ENCODE results near the gene ST14.
A peak's percentile ranks its signal among the peaks of the same experiment; 100 is the strongest.
"Not testable (repeated sequence)": the region's sequence is repeated elsewhere in the genome, so short reads cannot be mapped to it uniquely, and the experiment has no call there.

ST14 gene

DNA sequence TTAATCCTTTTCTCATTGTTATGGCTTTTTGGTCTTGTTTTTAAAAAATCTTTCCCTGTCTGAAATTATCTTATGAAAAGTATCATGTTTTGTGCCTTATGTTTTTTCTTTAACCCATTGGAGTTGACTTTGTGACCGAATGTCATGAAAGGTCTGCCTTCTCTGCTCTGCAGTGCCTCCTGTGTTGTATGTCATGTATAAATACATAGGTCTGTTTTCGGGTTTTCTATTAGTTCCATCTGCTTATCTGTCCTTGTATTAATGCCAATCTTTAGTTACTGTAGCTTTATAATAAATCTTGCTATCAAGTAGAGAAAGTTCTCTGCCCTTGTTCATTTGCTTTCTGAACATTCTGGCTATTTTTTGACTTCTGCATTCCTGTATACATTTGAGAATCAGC is 82.1 kb downstream of the ST14 start:
- peak in 1 of 2 experiments; percentile 15 for DNase-seq

DNA sequence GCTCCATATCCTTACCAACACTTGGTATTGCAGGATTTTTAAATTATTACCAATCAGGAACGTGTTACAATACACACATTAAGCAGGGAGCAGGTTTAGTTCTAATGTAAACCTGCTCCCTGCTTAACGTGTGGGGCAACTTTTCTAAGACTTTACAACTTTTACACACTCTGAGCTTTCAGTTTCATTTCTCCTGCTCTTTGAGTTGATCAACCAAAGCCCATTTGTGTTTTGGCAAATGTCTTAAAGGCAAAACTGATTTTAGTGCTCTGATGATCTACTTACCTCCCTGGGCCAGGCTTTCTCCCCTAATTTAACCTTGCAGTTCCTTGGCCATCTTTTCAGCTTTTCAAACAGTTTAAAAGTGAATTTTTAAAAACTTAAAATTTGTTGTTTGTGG is 84.2 kb downstream of the ST14 start:
- DNase-seq, result no peak

DNA sequence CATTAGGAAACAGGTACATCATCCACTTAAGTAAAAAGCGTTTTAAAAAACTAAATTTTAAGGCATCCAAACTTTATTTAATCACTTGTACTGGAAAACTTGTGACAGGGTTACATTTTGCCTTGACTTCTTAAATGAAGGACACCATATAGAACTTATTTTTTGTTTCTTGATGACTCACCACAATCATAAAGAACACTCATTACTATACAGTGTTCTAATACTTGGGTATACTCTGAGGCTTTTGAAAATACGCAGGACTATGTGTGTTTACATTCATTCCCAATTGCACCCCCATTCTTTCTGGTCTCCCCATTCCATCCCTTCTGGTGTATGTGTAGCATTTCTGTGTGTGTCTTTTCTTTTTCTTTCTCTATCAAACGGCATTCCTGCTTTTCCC is 85.3 kb downstream of the ST14 start:
- DNase-seq, result no peak

DNA sequence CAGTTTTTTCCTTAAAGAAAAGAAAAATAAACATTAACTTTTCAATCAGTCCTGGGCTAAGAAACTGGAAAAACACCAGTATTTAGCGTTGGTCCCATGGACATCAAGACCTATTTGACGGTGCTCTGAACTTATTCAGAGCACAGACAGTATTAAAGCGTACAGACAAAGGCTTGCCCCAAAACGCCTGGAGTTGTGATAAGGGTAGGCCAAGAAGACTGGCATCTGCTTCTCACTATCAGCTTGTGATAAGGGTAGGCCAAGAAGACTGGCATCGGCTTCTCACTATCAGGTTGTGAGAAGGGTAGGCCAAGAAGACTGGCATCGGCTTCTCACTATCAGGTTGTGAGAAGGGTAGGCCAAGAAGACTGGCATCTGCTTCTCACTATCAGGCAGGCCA is 85.8 kb downstream of the ST14 start:
- not testable (repeated sequence) for DNase-seq

DNA sequence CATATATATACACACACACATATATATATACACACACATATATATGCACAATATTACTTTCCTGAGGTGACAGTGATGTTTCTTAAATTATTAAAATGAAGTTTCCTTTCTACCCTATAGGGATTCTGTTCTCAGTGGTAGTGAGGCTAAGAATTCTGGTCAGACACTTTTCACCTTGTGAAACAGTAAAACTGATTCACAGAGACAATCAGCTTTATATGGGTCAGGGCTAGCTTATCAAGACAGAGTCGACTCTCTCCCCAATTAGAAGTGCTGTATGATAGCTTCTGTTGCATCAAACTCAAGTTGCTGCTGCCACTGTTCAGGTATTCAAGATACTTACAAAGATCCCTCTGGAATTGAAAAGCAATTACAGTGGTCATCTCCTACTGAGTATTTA is 86.7 kb downstream of the ST14 start:
- DNase-seq, result no peak

DNA sequence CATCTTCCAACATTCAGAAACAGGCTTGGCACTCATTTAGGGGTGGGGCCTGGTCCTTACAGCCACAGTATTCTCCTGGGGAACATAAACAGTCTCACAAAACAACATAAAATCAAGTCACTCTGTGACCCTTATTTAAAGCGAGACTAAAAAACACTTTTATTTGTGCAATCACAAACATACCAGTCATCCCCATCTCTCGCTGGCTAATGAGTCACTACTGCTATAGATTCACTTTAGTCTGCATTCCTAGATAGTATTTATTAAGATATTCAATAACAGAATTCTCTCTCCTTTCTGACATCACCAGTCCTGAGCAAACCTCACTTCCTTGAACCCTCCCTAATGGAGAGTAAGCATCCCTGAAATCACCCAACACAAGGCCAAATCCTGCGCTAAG is 87.2 kb downstream of the ST14 start:
- DNase-seq, result no peak

DNA sequence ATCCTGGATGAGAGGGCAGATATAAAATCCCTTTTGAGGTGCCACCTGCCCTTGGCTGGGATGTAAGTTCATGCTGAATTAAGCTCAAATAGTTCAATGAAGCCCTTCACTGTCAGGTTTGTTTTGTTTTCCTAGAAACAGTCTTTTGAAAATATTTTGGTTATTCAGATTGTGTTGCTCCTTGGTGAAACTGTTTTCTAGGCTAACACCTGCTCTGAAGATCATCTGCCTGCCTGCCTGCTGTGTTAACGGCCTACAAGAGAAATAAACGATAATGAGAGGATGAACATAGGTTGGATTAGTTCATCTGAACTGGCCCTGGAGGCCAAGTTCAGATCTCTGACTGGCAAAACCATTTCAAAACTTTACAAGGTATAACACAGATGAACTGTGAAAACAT is 87.7 kb downstream of the ST14 start:
- DNase-seq, result no peak

DNA sequence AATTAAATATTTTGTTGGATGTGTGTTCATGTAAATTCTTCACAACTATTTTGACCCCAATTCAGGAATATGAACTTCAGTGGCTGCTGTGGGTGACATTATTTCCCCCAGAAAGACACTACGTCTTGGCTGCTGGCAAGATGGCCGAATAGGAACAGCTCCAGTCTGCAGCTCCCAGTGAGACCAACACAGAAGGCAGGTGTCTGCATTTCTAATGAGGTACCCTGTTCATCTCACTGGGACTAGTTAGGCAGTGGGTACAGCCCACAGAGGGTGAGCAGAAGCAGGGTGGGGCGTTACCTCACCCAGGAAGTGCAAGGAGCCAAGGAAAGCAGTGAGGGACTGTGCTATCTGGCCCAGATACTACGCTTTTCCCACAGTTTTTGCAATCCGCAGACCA is 89.8 kb downstream of the ST14 start:
- no peak for DNase-seq

DNA sequence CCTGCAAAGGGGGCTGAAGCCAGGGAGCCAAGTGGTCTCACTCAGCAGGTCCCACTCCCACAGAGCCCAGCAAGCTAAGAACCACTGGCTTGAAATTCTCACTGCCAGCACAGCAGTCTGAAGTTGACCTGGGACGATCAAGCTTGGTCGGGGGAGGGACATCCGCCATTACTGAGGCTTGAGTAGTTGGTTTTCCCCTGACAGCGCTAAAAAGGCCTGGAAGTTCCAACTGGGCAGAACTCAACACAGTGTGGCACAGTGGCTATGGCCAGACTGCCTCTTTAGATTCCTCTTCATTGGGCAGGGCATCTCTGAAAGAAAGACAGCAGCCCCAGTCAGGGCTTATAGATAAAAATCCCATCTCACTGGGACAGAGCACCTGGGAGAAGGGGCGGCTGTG is 90.3 kb downstream of the ST14 start:
- DNase-seq, result not testable (repeated sequence)

DNA sequence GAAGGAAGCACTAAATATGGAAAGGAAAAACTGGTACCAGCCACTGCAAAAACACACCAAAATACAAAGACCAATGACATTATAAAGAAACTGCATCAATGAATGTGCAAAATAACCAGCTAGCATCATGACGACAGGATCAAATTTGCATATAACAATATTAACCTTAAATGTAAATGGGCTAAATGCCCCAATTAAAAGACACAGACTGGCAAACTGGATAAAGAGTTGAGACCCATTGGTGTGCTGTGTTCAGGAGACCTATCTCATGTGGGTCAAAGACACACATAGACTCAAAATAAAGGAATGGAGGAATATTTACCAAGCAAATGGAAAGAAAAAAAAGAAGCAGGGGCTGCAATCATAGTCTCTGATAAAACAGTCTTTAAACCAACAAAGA is 92.2 kb downstream of the ST14 start:
- DNase-seq, result not testable (repeated sequence)
